MM.1S (cell line): Measurements from ENCODE around the gene RAET1L.

Experiments used
- CTCF ChIP-seq: fragments of 300-600 bp; sonication (generic); IDR thresholded peaks from 2 replicates; pipeline ENCODE4 v1.5.1; 2016; ENCODE audit warnings: antibody characterized with exemption, low read length, mixed read lengths
- EZH2 ChIP-seq: fragments of 300-600 bp; sonication (generic); optimal IDR thresholded peaks from 2 replicates; pipeline ENCODE3; 2017; ENCODE audit warnings: low read depth, mild to moderate bottlenecking, antibody characterized with exemption, low read length, mixed read lengths
- EZH2phosphoT487 ChIP-seq: fragments of 300-600 bp; sonication (generic); IDR thresholded peaks from 2 replicates; pipeline ENCODE4 v1.6.1; 2018; ENCODE audit warnings: antibody characterized with exemption, low read length

GRCh38 chr6:150018846-150019580 is 6.3 kb downstream of the RAET1L start:
- TF ChIP-seq CTCF (no peak), EZH2phosphoT487 (no peak), EZH2 (no peak)
